HepG2 (cell line): ENCODE measurements around the gene ATG5. TPM values are rescaled to one million over a fixed set of nuclear protein-coding genes. Genes with fewer than 3 reads are reported as not detected.

Source experiments
- ATAC-seq: fragments of 200-7000 bp; cut with Tn5 transposase; 3 replicates; pipeline ENCODE4 v1.9.1; 2020; ENCODE audit warnings: mild to moderate bottlenecking, moderate library complexity
- BruUV-seq: library from RNA; stranded (reverse); fragments of 400-500 nt; replicated peaks from 2 replicates; lab custom pipeline; 2021; lab: Mats Ljungman, UMichigan
- CTCF ChIA-PET: fragments of 300-600 bp; formaldehyde crosslinking; extraction: SDS; loops from one replicate; lab custom pipeline; 2021; ENCODE audit warnings: low total read pairs, inconsistent platforms, low intra/inter-chr PET ratio; lab: Yijun Ruan, JAX
- POLR2A ChIA-PET: fragments of 350-600 bp; sonication (Branson Sonifier 250); formaldehyde crosslinking; loops from one replicate; lab custom pipeline; 2020; ENCODE audit warnings: antibody characterized with exemption, inconsistent platforms; lab: Yijun Ruan, JAX
- DNase-seq: peaks from one replicate; pipeline ENCODE4 v3.0.0-alpha.2; 2015; ENCODE audit warnings: low spot score
- FAIRE-seq: peaks from 3 replicates; lab custom pipeline; 2011; peaks lifted over from hg19 to GRCh38; lab: Jason Lieb, UNC
- H2AFZ ChIP-seq: one replicate; pipeline ENCODE4 v1.6.1; 2011; ENCODE audit warnings: low read length, inconsistent platforms
- H3K27ac ChIP-seq: fragments of 300-600 bp; 3 replicates; pipeline ENCODE4 v1.8.0; 2011; ENCODE audit warnings: mixed run types, mild to moderate bottlenecking, mixed read lengths, low read length, inconsistent platforms; ENCODE audit not compliant: insufficient read depth; ENCODE audit errors: extremely low read length
- H3K27me3 ChIP-seq, 2 experiments: fragments of 200-600 bp in 1 of 2; 2 replicates in 1 of 2; 3 replicates in 1 of 2; pipeline versions ENCODE4 v1.6.0 to v1.8.0; 2011; ENCODE audit warnings: low read length in 2 of 2, mild to moderate bottlenecking in 2 of 2, moderate library complexity in 2 of 2, inconsistent platforms in 1 of 2; ENCODE audit not compliant: insufficient read depth in 2 of 2, control insufficient read depth in 1 of 2
- H3K36me3 ChIP-seq, 2 experiments: fragments of 200-600 bp in 1 of 2; replicated peaks in 1 of 2; 2 replicates in 1 of 2; 3 replicates in 1 of 2; pipeline versions ENCODE4 v1.5.1 to v1.8.0; 2011; ENCODE audit warnings: low read length in 2 of 2, inconsistent platforms in 1 of 2; ENCODE audit not compliant: insufficient read depth in 2 of 2, control insufficient read depth in 1 of 2
- H3K4me1 ChIP-seq: 2 replicates; pipeline ENCODE4 v1.5.1; 2012; ENCODE audit warnings: low read length, inconsistent platforms; ENCODE audit not compliant: insufficient read depth
- H3K4me2 ChIP-seq: 2 replicates; pipeline ENCODE4 v1.6.0; 2011; ENCODE audit warnings: low read depth, low read length, inconsistent platforms
- H3K4me3 ChIP-seq, 3 experiments: fragments of 200-600 bp in 1 of 3; sonication (generic), shearing (Covaris generic) in 1 of 3; replicated peaks in 1 of 3; 2 replicates each; pipeline ENCODE4 v1.5.1; 2011 to 2016; ENCODE audit warnings: low read length in 3 of 3, inconsistent platforms in 2 of 3, low read depth in 2 of 3, mild to moderate bottlenecking in 2 of 3, control low read depth in 1 of 3, mixed read lengths in 1 of 3; ENCODE audit not compliant: insufficient read depth in 1 of 3
- H3K79me2 ChIP-seq: one replicate; pipeline ENCODE4 v1.6.1; 2011; ENCODE audit warnings: low read length, inconsistent platforms; ENCODE audit not compliant: insufficient read depth
- H3K9ac ChIP-seq: 2 replicates; pipeline ENCODE4 v1.6.0; 2011; ENCODE audit warnings: mild to moderate bottlenecking, low read depth, low read length, inconsistent platforms; ENCODE audit not compliant: insufficient read depth
- H3K9me3 ChIP-seq: 2 replicates; pipeline ENCODE4 v1.5.1; 2012; ENCODE audit warnings: mild to moderate bottlenecking, low read length
- H4K20me1 ChIP-seq: 2 replicates; pipeline ENCODE4 v1.6.0; 2011; ENCODE audit warnings: inconsistent platforms, mild to moderate bottlenecking, low read length, moderate library complexity; ENCODE audit not compliant: insufficient read depth
- AHR ChIP-seq: IDR thresholded peaks from 2 replicates; pipeline ENCODE4 v1.6.1; 2018; ENCODE audit warnings: missing genetic modification reagents, missing compliant biosample characterization
- GFI1 ChIP-seq: sonication (generic); formaldehyde crosslinking; IDR thresholded peaks from 2 replicates; pipeline ENCODE4 v1.5.0; 2020; ENCODE audit warnings: missing genetic modification reagents, mild to moderate bottlenecking, borderline replicate concordance
- HNF4A ChIP-seq: sonication (generic); formaldehyde crosslinking; IDR thresholded peaks from 2 replicates; pipeline ENCODE4 v1.4.0; 2020; ENCODE audit warnings: missing genetic modification reagents
- MLLT10 ChIP-seq: sonication (generic); formaldehyde crosslinking; IDR thresholded peaks from 2 replicates; pipeline ENCODE4 v1.4.0; 2020; ENCODE audit warnings: missing genetic modification reagents
- POLR2AphosphoS2 ChIP-seq: IDR thresholded peaks from 2 replicates; pipeline ENCODE4 v1.6.1; 2011; ENCODE audit warnings: low read depth, low read length, improper control_type of control experiment
- SP1 ChIP-seq, 2 experiments: fragments of 450-650 bp in 1 of 2; sonication (generic) in 1 of 2; formaldehyde crosslinking in 1 of 2; IDR thresholded peaks; 2 replicates each; pipeline versions ENCODE4 v1.4.0 to v1.6.1; 2016 to 2020; ENCODE audit warnings: missing genetic modification reagents in 1 of 2
- SSRP1 ChIP-seq: IDR thresholded peaks from 2 replicates; pipeline ENCODE4 v1.6.1; 2016; ENCODE audit warnings: control low read depth
- TSC22D2 ChIP-seq: sonication (generic); formaldehyde crosslinking; IDR thresholded peaks from 2 replicates; pipeline ENCODE4 v1.5.1; 2020; ENCODE audit warnings: missing genetic modification reagents, mild to moderate bottlenecking, borderline replicate concordance
- ZNF3 ChIP-seq: IDR thresholded peaks from 2 replicates; pipeline ENCODE4 v1.7.0; 2017; ENCODE audit warnings: inconsistent platforms
- ZNF501 ChIP-seq: sonication (generic); formaldehyde crosslinking; IDR thresholded peaks from 2 replicates; pipeline ENCODE4 v1.5.1; 2020; ENCODE audit warnings: mild to moderate bottlenecking, moderate library complexity, missing genetic modification reagents
- ZNF678 ChIP-seq: sonication (generic); formaldehyde crosslinking; IDR thresholded peaks from 2 replicates; pipeline ENCODE4 v1.4.0; 2020; ENCODE audit warnings: mild to moderate bottlenecking, missing genetic modification reagents
- ZSCAN29 ChIP-seq: sonication (generic); formaldehyde crosslinking; conservative IDR thresholded peaks from 2 replicates; pipeline ENCODE4 v1.4.0; 2020; ENCODE audit warnings: mild to moderate bottlenecking, missing genetic modification reagents
- WGBS: methylation state at CpG from one replicate; pipeline ENCODE4 v1.1.6; 2017; ENCODE audit warnings: low lambda C conversion rate; 5-methylcytosine and 5-hydroxymethylcytosine counted together
- in situ Hi-C: cut with HindIII; loops from 2 replicates; pipeline ENCODE4 v1.10.0; 2017; ENCODE audit warnings: low pct_unique_long_range_greater_than_20kb; ENCODE audit not compliant: extremely low pct_ligation_motif_present
- intact Hi-C: fragments of 100-400 bp; cut with micrococcal nuclease; formaldehyde crosslinking; loops from one replicate; pipeline ENCODE4 v1.10.0; 2022; ENCODE audit not compliant: unreplicated experiment
- polyA plus RNA-seq, 8 experiments: library from polyadenylated mRNA; depleted of rRNA in 3 of 8; stranded (reverse) in 7 of 8; unstranded in 1 of 8; fragments of >200 nt; fragmentation: Illumina TruSeq in 4 of 8; extraction: Trizol in 4 of 8; gene quantifications; 2 replicates each; pipeline versions ENCODE4 v1.2.1 to v1.2.3, GENCODE V29; 2011 to 2016; ENCODE audit warnings: low read depth in 4 of 8, missing spikeins in 1 of 8, mixed read lengths in 1 of 8; ENCODE audit not compliant: insufficient read depth in 1 of 8
- total RNA-seq, 5 experiments: library from RNA; depleted of rRNA; stranded (reverse); fragments of >200 nt; fragmentation: Illumina TruSeq; extraction: Trizol; gene quantifications; 2 replicates each; pipeline ENCODE4 v1.2.3, GENCODE V29; 2016; ENCODE audit warnings: low read depth in 1 of 5
- TF ChIP-seq, protein P1 (sequence below), 2 experiments: IDR thresholded peaks; 2 replicates each; pipeline ENCODE4 v1.6.1; 2011 to 2012; ENCODE audit warnings: low read length in 2 of 2, borderline replicate concordance in 1 of 2, low read depth in 1 of 2, mild to moderate bottlenecking in 1 of 2, moderate library complexity in 1 of 2
- TF ChIP-seq, protein P2 (sequence below): IDR thresholded peaks from 2 replicates; pipeline ENCODE4 v1.6.1; 2018; ENCODE audit warnings: missing genetic modification reagents
- TF ChIP-seq, protein P3 (sequence below), 2 experiments: fragments of 450-650 bp in 1 of 2; sonication (generic) in 1 of 2; formaldehyde crosslinking; IDR thresholded peaks; 2 replicates each; pipeline versions ENCODE4 v1.5.0 to v1.8.0; 2020 to 2022; ENCODE audit warnings: mild to moderate bottlenecking in 1 of 2, missing genetic modification reagents in 1 of 2
- TF ChIP-seq, protein P4 (sequence below): sonication (generic); formaldehyde crosslinking; conservative IDR thresholded peaks from 2 replicates; pipeline ENCODE4 v1.4.0; 2020; ENCODE audit warnings: missing genetic modification reagents
- TF ChIP-seq, protein P5 (sequence below): sonication (generic); formaldehyde crosslinking; IDR thresholded peaks from 2 replicates; pipeline ENCODE4 v1.9.0; 2022; ENCODE audit warnings: missing genetic modification reagents, mild to moderate bottlenecking, borderline replicate concordance

Gene ATG5
- total and polyA plus RNA-seq, 2 of the 13 experiments (the other 11 are each of a cell fraction or from before 2014, with no cell fraction given), result 21.3 to 48.0 TPM

DNA sequence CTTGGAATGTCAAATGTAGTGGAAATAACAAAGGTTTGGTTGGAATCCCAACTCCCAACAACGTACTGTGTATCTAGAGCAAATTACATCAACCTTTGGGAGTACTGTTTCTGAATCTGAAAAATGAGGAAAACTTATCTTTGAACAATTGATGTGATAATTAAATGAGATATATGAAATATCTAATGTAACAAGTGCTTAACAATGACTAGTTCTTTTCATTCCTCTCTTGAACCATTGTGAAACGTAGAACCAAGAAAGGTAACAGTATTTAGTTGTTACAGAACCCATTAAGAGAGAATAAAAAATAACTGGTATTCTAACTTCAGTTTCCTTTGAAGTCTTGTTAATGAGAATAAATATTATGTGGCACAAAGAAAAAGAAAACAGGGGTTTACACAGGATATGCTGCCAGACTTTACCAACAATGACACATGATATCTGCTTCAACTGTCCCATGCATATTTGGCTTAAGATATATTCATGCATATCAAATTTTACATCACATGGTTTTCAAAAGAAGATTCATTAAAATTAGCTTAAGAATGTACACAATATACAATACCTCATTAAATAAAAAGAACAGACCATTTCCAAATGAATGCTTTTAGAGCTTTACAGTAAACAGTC is 111.8 kb downstream of the ATG5 start:
- FAIRE-seq, result no peak
- ChIA-PET POLR2A (no interaction called here), CTCF (no interaction called here)
- H4K20me1 ChIP-seq, result no peaks in the 10 kb centered on the region
- no peak overlapping the region for H2AFZ ChIP-seq
- no peaks in the 10 kb centered on the region for H3K79me2 ChIP-seq
- H3K9me3 ChIP-seq, result no peaks in the 10 kb centered on the region
- H3K4me3 ChIP-seq, result no peak overlapping the region
- ATAC-seq, result no peak
- in situ Hi-C loops, result loop anchor here (25.0 kb wide), 1 partner anchor 476 kb away; no protein-coding TSS in a partner anchor
- no peak for DNase-seq
- no peak overlapping the region for H3K9ac ChIP-seq
- intact Hi-C loops, result no loop called here
- no peaks in the 10 kb centered on the region for H3K4me1 ChIP-seq
- no peaks in the 10 kb centered on the region for H3K36me3 ChIP-seq
- no TSS peak for BruUV-seq
- H3K4me2 ChIP-seq, result no peak overlapping the region
- no peak overlapping the region for H3K27ac ChIP-seq
- 98% methylated on average over 2 of the region's 2 CpGs for WGBS
- no peaks in the 10 kb centered on the region for H3K27me3 ChIP-seq
- TF ChIP-seq ZSCAN29 (CRISPR knock-in tag), result no peak
- TF ChIP-seq, protein P1, sequence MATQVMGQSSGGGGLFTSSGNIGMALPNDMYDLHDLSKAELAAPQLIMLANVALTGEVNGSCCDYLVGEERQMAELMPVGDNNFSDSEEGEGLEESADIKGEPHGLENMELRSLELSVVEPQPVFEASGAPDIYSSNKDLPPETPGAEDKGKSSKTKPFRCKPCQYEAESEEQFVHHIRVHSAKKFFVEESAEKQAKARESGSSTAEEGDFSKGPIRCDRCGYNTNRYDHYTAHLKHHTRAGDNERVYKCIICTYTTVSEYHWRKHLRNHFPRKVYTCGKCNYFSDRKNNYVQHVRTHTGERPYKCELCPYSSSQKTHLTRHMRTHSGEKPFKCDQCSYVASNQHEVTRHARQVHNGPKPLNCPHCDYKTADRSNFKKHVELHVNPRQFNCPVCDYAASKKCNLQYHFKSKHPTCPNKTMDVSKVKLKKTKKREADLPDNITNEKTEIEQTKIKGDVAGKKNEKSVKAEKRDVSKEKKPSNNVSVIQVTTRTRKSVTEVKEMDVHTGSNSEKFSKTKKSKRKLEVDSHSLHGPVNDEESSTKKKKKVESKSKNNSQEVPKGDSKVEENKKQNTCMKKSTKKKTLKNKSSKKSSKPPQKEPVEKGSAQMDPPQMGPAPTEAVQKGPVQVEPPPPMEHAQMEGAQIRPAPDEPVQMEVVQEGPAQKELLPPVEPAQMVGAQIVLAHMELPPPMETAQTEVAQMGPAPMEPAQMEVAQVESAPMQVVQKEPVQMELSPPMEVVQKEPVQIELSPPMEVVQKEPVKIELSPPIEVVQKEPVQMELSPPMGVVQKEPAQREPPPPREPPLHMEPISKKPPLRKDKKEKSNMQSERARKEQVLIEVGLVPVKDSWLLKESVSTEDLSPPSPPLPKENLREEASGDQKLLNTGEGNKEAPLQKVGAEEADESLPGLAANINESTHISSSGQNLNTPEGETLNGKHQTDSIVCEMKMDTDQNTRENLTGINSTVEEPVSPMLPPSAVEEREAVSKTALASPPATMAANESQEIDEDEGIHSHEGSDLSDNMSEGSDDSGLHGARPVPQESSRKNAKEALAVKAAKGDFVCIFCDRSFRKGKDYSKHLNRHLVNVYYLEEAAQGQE (IDR thresholded peaks at IDR 0.05; ENCODE audit: borderline replicate concordance in 1 of 2, low read depth in 1 of 2, low read length in 2 of 2), result no peak
- TF ChIP-seq ZNF501 (CRISPR knock-in tag), result no peak
- TF ChIP-seq, protein P2, sequence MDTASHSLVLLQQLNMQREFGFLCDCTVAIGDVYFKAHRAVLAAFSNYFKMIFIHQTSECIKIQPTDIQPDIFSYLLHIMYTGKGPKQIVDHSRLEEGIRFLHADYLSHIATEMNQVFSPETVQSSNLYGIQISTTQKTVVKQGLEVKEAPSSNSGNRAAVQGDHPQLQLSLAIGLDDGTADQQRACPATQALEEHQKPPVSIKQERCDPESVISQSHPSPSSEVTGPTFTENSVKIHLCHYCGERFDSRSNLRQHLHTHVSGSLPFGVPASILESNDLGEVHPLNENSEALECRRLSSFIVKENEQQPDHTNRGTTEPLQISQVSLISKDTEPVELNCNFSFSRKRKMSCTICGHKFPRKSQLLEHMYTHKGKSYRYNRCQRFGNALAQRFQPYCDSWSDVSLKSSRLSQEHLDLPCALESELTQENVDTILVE (CRISPR knock-in tag), result no peak
- no peak for TF ChIP-seq HNF4A (CRISPR knock-in tag)
- TF ChIP-seq, protein P3, sequence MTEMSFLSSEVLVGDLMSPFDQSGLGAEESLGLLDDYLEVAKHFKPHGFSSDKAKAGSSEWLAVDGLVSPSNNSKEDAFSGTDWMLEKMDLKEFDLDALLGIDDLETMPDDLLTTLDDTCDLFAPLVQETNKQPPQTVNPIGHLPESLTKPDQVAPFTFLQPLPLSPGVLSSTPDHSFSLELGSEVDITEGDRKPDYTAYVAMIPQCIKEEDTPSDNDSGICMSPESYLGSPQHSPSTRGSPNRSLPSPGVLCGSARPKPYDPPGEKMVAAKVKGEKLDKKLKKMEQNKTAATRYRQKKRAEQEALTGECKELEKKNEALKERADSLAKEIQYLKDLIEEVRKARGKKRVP (CRISPR knock-in tag; IDR thresholded peaks at IDR 0.05), result no peak
- TF ChIP-seq AHR (CRISPR knock-in tag), result no peak
- TF ChIP-seq SSRP1, result no peak
- no peak for TF ChIP-seq MLLT10 (CRISPR knock-in tag)
- no peak for TF ChIP-seq GFI1 (CRISPR knock-in tag)
- no peak for TF ChIP-seq POLR2AphosphoS2
- TF ChIP-seq TSC22D2 (CRISPR knock-in tag), result no peak
- TF ChIP-seq, protein P4, sequence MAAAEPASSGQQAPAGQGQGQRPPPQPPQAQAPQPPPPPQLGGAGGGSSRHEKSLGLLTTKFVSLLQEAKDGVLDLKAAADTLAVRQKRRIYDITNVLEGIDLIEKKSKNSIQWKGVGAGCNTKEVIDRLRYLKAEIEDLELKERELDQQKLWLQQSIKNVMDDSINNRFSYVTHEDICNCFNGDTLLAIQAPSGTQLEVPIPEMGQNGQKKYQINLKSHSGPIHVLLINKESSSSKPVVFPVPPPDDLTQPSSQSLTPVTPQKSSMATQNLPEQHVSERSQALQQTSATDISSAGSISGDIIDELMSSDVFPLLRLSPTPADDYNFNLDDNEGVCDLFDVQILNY, result no peak
- TF ChIP-seq ZNF3, result no peak
- TF ChIP-seq, protein P5, sequence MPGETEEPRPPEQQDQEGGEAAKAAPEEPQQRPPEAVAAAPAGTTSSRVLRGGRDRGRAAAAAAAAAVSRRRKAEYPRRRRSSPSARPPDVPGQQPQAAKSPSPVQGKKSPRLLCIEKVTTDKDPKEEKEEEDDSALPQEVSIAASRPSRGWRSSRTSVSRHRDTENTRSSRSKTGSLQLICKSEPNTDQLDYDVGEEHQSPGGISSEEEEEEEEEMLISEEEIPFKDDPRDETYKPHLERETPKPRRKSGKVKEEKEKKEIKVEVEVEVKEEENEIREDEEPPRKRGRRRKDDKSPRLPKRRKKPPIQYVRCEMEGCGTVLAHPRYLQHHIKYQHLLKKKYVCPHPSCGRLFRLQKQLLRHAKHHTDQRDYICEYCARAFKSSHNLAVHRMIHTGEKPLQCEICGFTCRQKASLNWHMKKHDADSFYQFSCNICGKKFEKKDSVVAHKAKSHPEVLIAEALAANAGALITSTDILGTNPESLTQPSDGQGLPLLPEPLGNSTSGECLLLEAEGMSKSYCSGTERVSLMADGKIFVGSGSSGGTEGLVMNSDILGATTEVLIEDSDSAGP (CRISPR knock-in tag), result no peak
- TF ChIP-seq SP1 (IDR thresholded peaks at IDR 0.05), result no peak
- TF ChIP-seq SP1 (CRISPR knock-in tag; IDR thresholded peaks at IDR 0.05), result no peak
- TF ChIP-seq ZNF678 (CRISPR knock-in tag), result no peak
